Heart right ventricle (tissue), 16 donors: ENCODE data around the gene DENND5A. TPM values are rescaled to one million over a fixed set of nuclear protein-coding genes. Genes with fewer than 3 reads are reported as not detected.

Experiments
- ATAC-seq, 8 donors: fragments of 200-7000 bp; cut with Tn5 transposase; one replicate each; pipeline ENCODE4 v1.9.1; 2020; ENCODE audit warnings: mild to moderate bottlenecking in 8 of 8, moderate library complexity in 8 of 8, moderate number of reproducible peaks in 1 of 8
- DNase-seq, 2 donors: peaks; one replicate each; pipeline ENCODE4 v3.0.0-alpha.2; 2020
- H3K27ac ChIP-seq, 10 donors: fragments of 200-600 bp; sonication (generic) in 2 of 10; one replicate each; pipeline versions ENCODE4 v1.5.0 to v1.8.0; 2020 to 2022; ENCODE audit warnings: mild to moderate bottlenecking in 3 of 10
- H3K27me3 ChIP-seq, 7 donors: fragments of 200-600 bp; one replicate each; pipeline ENCODE4 v1.8.0; 2021 to 2022; ENCODE audit warnings: mild to moderate bottlenecking in 2 of 7
- H3K36me3 ChIP-seq, 9 donors: fragments of 200-600 bp; sonication (generic) in 1 of 9; one replicate each; pipeline versions ENCODE4 v1.5.0 to v1.8.0; 2020 to 2022; ENCODE audit warnings: mild to moderate bottlenecking in 2 of 9
- H3K4me1 ChIP-seq, 9 donors: fragments of 200-600 bp; sonication (generic) in 1 of 9; one replicate each; pipeline versions ENCODE4 v1.5.0 to v1.8.0; 2020 to 2022; ENCODE audit warnings: mild to moderate bottlenecking in 4 of 9
- H3K4me3 ChIP-seq, 10 donors: fragments of 200-600 bp; sonication (generic) in 2 of 10; one replicate each; pipeline versions ENCODE4 v1.5.0 to v1.8.0; 2020 to 2022; ENCODE audit warnings: mild to moderate bottlenecking in 7 of 10, moderate library complexity in 2 of 10
- H3K9me3 ChIP-seq, 11 donors: fragments of 200-600 bp in 10 of 11; sonication (generic) in 2 of 11; one replicate each; pipeline versions ENCODE4 v1.5.0 to v1.8.0; 2013 to 2022; ENCODE audit warnings: mild to moderate bottlenecking in 2 of 11, control low read depth in 1 of 11, moderate library complexity in 1 of 11
- WGBS, 2 donors: extraction: QIAGEN DNeasy Blood & Tissue Kit; methylation state at CpG; one replicate each; pipeline ENCODE4 v1.1.7; 2013; ENCODE audit warnings: inconsistent platforms in 1 of 2; 5-methylcytosine and 5-hydroxymethylcytosine counted together
- intact Hi-C, 10 donors: fragments of 100-400 bp; cut with DNase I; formaldehyde crosslinking; loops; one replicate each; pipeline versions ENCODE4 v1.11.1 to v1.14.2; 2022
- polyA plus RNA-seq, 2 donors: library from polyadenylated mRNA; stranded (reverse); fragments of 200-250 nt; gene quantifications; one replicate each; pipeline ENCODE4 v1.2.3, GENCODE V29; 2013
- total RNA-seq, 10 donors: library from RNA; stranded (reverse); fragmentation: NEBNext Ultra II Directional in 3 of 10; extraction: Animal tissue kit (Norgen Biotek cat#: 25700) in 3 of 10; gene quantifications; one replicate each; pipeline versions ENCODE4 v1.2.1 to v1.2.4, GENCODE V29; 2021 to 2023
- TF ChIP-seq, protein P1 (sequence below), 9 donors: fragments of 200-600 bp; sonication (generic) in 2 of 9; IDR thresholded peaks; one replicate each; pipeline versions ENCODE4 v1.5.0 to v1.8.0; 2021 to 2022; ENCODE audit warnings: antibody characterized with exemption in 9 of 9, mild to moderate bottlenecking in 5 of 9, moderate library complexity in 1 of 9
- donor health status: Arrhythmogenic right ventricular cardiomyopathy.
- donor health status: ischemic (EF 13 %, LVEDD 7.1; RV severe dilation, severe dysfunction).
- donor health status: healthy with polysubstance abuse.
- donor health status: DM: no; HTN: yes; CAD: no.
- donor health status: DM: no; HTN: no; CAD: no.
- donor health status: ischemic (EF 25% LVEDD 6.9; RV normal size, moderate dysfunction).
- donor health status: ischemic (EF 25% LVEDD 5.7; RV mildly dilated, moderate dysfunction).
- donor health status: healthy.
- donor health status: DM: yes; HTN: yes; CAD: no.
- donor health status: Ischemic cardiomyopathy.
- donor health status: ischemic (EF 35%, LVEDD 5.7; RV mildly dilated, moderate dysfunction).
- donor health status: nonischemic (EF 11% LVEDD 7.7; RV severe dilation, severe dysfunction).
- donor health status: DM: yes; HTN: yes; CAD: no.
- donor health status: PGD.
- donor health status: ischemic (EF 29% LVEDD 5.4; RV normal size, mild dysfunction).
- donor health status: nonischemic (EF 23%, LVEDD 6.1; RV moderate dilation, normal function).

The DENND5A gene
- total and polyA plus RNA-seq, 12 donors: 48.9 to 178 (median 114) TPM

GRCh38 chr11:9092072-9092471, 173.1 kb downstream of the DENND5A start:
- TF ChIP-seq, protein P1, sequence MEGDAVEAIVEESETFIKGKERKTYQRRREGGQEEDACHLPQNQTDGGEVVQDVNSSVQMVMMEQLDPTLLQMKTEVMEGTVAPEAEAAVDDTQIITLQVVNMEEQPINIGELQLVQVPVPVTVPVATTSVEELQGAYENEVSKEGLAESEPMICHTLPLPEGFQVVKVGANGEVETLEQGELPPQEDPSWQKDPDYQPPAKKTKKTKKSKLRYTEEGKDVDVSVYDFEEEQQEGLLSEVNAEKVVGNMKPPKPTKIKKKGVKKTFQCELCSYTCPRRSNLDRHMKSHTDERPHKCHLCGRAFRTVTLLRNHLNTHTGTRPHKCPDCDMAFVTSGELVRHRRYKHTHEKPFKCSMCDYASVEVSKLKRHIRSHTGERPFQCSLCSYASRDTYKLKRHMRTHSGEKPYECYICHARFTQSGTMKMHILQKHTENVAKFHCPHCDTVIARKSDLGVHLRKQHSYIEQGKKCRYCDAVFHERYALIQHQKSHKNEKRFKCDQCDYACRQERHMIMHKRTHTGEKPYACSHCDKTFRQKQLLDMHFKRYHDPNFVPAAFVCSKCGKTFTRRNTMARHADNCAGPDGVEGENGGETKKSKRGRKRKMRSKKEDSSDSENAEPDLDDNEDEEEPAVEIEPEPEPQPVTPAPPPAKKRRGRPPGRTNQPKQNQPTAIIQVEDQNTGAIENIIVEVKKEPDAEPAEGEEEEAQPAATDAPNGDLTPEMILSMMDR (IDR thresholded peaks at IDR 0.05): no peak
- H3K27ac ChIP-seq: no peak overlapping the region
- 78 to 82% methylated on average over 4 of the region's 4 CpGs for WGBS, 2 donors
- peak overlapping the region in 7 of 10 donors; percentile 31 to 61 (median 55) for H3K4me3 ChIP-seq
- H3K4me1 ChIP-seq: peaks cover 0 to 6% (median 3%) of the 10 kb centered on the region in 9 donors
- H3K9me3 ChIP-seq: no peaks in the 10 kb centered on the region
- intact Hi-C loops: loop anchor here in 1 of 10 donors (5.0 kb wide), 1 partner anchor 75 kb away; no protein-coding TSS in a partner anchor
- peaks cover 0 to 47% (median 15%) of the 10 kb centered on the region in 7 donors for H3K27me3 ChIP-seq
- ATAC-seq: no peak
- no peak for DNase-seq
- no peaks in the 10 kb centered on the region for H3K36me3 ChIP-seq

DNA sequence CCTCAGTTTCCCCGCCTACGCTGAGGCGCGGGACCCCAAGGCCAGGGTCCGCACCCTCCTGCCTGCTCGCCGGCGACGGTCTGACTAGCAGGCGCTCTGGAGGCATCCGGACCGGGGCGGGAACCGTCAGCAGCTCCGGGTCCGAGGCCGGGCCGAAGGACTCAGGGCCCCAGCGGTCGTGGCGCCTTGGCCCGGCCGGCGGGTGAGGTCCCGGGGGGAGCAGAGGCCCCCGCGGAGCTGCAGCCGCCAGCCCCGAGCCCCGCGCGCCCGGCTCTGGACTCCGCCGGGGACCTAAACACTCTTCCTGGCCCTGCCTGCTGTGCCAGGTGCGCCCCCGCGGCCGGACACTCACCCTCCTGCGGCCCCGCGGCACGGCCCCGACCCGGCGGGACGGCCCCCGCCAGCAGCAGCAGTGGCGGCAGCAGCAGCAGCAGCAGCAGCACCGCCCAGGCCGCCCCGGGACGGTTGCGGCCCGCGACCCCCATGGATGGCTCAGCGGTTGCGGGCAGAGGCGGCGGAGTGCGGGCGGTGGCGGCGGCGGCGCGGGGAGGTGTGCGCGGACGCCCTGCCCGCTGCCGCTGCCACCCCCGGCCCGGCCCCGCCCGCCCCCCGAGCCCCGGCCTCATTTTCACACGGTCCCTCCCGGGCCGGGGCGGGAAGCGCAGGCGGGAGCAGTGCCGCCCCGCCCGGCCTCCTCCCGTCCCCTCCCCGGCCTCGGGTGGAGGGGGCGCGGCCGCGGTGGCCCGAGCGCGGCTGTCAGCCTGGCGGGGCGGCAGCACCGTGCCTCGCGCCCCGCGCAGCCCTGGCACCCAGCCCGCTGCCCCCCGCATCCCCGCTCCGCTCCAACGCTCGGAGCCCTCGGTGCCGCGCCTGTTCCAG, 173.9 kb downstream of the DENND5A start, which contains the start of gene SCUBE2:
Gene SCUBE2 (minus strand): TSS at position 556 of the 879 bp plus-strand sequence. CDS start 71 bp downstream, at position 485.
- 1 to 2% methylated on average over 103 to 111 of the region's 113 CpGs for WGBS, 2 donors
- no peak for DNase-seq

GRCh38 chr11:9090488-9091043, 174.6 kb downstream of the DENND5A start:
- DNase-seq (no peak), ATAC-seq (no peak)
- no peaks in the 10 kb centered on the region for H3K9me3 ChIP-seq
- TF ChIP-seq, protein P1 (IDR thresholded peaks at IDR 0.05): no peak
- H3K36me3 ChIP-seq: no peaks in the 10 kb centered on the region
- H3K27ac ChIP-seq: peak overlapping the region in 1 of 10 donors; percentile 21
- peaks cover 0 to 6% (median 3%) of the 10 kb centered on the region in 9 donors for H3K4me1 ChIP-seq
- peak overlapping the region; percentile 22 to 61 (median 54) for H3K4me3 ChIP-seq
- peaks cover 0 to 47% (median 15%) of the 10 kb centered on the region in 7 donors for H3K27me3 ChIP-seq
- intact Hi-C loops: loop anchor here in 1 of 10 donors (5.0 kb wide), 1 partner anchor 73 kb away; no protein-coding TSS in a partner anchor
- WGBS, 2 donors: 37 to 43% methylated on average over 20 of the region's 20 CpGs

More for the DNA sequence above, 173.9 kb downstream of the DENND5A start, which contains the start of gene SCUBE2:
- Histone ChIP-seq H3K27me3 (peaks cover 0 to 47% (median 15%) of the 10 kb centered on the region in 7 donors), H3K4me1 (peaks cover 0 to 6% (median 3%) of the 10 kb centered on the region in 9 donors), H3K4me3 (peak within 1 kb of the TSS; percentile 22 to 61 (median 54)), H3K36me3 (no peaks in the 10 kb centered on the region), H3K27ac (peak within 1 kb of the TSS in 3 of 10 donors; percentile 9 to 31 (median 21)), H3K9me3 (no peaks in the 10 kb centered on the region)
- TF ChIP-seq, protein P1 (IDR thresholded peaks at IDR 0.05): no peak
- intact Hi-C loops: loop anchor here in 1 of 10 donors (5.0 kb wide), 1 partner anchor 74 kb away; no protein-coding TSS in a partner anchor
- peak in 4 of 8 donors; percentile 58 to 70 (median 61) for ATAC-seq

GRCh38 chr11:9089636-9090035, 175.5 kb downstream of the DENND5A start:
- ATAC-seq: no peak
- TF ChIP-seq, protein P1 (IDR thresholded peaks at IDR 0.05): no peak
- DNase-seq: no peak
- H3K36me3 ChIP-seq: no peaks in the 10 kb centered on the region
- H3K4me3 ChIP-seq: no peak overlapping the region
- H3K27ac ChIP-seq: no peak overlapping the region
- H3K9me3 ChIP-seq: no peaks in the 10 kb centered on the region
- intact Hi-C loops: loop anchor here in 1 of 10 donors (5.0 kb wide), 1 partner anchor 72 kb away; no protein-coding TSS in a partner anchor
- 94 to 96% methylated on average over 6 of the region's 6 CpGs for WGBS, 2 donors
- H3K27me3 ChIP-seq: peaks cover 0 to 47% (median 15%) of the 10 kb centered on the region in 7 donors
- peaks cover 0 to 6% (median 3%) of the 10 kb centered on the region in 9 donors for H3K4me1 ChIP-seq
